ENCODE measurements around the gene MISP.

MISP gene

DNA sequence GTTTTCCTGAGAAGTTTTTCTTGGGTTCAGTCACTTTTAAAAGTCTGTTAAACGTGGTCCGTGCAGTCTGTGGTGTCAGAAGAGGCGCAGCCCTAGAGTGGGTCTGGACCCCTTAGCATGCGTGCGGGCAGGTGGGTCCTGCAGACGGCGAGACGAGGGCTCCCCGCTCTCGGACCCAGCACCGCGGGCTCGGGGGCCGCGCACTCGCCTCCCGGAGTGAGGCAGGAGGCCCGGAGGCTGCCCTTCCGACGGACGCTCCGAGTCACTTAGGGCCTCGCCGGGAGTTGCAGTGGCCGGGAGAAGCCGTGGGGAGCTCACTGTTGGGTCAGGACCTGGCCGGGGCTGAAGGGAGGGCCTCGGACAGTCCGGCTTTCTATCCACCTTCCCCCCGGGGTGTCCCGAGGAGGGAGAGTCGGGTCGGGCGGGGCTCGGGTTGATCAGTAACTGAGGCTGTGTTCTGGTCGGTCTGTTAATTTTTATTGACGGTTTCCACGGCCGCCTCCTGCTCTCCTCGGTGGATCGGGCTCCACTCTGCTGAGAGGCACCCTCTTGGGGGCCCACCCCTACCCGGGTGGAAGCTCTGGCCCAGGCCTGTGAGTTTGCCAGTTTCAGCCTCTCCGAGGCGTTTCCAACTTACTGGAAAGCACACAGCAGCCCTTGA is 47.6 kb downstream of the MISP start:
- DNase-seq, result no peak

DNA sequence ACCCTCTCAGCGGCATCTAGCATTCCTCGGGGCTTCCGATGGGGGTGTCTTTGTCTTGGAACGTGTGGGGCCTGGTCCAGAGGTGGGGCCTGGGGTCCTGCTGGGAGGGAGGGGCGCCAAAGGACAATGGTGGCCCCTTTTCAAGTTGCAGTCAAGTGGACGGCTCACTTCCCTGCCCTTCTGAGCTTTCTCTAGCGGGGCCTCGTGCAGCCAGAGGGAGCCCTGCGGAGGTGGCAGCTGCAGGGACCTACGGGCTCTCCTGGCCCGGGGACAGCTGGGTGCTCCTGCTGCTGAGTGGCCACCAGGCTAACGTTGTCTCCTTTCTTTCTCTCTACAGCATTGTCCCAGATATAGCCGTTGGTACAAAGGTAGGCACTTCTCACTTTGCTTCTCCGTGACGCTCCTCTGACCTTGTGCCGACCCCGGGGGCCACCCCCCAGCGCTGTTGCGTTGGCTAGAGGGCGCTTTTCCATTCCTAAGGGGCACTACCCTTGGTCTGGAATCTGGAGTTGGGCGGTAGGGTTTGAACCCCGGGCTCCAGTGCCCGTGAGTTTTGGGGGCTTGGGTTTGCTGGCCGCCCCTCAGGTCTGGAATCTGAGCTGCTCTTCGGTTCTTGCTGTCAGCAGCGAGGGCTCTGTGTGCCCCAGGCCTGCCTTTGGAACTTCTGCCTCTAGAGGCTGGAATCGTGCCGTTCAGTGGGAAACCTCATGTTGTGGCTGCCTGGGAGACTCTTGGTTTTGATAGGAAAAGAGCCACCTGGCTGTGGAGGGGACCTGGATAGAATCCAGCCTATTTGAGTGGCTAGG is 48.4 kb downstream of the MISP start:
- peak in 1 of 2 experiments; percentile 39 for DNase-seq

DNA sequence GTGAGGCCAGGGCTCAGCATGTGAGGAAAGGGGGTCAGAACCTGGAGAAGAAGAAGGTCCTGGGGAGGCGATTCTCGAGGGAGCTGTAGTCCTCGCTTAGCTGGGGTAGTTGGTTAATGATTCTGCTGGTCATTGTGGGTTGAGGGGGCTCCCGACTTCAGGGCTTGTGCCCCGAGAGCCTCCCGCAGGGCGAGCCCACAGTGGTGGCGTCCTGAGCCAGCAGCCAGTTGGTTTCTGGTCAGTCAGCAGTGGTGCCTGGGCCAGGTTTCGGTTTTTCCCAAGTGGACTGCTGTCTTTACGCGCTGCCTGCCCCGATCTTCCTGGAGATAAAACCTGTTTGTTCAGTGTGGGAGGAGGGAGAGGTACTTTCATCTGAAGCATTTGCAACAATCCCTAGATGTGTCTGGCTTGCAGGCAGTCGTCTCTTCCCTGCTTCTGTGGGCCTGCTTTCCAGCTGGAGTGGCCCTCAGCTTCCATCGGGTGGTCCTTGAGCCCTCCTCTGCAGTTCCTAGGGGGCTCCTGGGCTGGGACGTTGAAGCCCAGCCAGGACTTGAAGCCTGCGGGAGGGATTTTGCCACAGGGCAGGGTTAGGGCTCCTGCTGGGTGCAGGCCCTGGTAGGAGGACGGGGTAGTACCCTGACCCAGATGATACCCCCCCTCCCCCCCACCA is 49.6 kb downstream of the MISP start:
- peak in 1 of 2 experiments; percentile 50 for DNase-seq

DNA sequence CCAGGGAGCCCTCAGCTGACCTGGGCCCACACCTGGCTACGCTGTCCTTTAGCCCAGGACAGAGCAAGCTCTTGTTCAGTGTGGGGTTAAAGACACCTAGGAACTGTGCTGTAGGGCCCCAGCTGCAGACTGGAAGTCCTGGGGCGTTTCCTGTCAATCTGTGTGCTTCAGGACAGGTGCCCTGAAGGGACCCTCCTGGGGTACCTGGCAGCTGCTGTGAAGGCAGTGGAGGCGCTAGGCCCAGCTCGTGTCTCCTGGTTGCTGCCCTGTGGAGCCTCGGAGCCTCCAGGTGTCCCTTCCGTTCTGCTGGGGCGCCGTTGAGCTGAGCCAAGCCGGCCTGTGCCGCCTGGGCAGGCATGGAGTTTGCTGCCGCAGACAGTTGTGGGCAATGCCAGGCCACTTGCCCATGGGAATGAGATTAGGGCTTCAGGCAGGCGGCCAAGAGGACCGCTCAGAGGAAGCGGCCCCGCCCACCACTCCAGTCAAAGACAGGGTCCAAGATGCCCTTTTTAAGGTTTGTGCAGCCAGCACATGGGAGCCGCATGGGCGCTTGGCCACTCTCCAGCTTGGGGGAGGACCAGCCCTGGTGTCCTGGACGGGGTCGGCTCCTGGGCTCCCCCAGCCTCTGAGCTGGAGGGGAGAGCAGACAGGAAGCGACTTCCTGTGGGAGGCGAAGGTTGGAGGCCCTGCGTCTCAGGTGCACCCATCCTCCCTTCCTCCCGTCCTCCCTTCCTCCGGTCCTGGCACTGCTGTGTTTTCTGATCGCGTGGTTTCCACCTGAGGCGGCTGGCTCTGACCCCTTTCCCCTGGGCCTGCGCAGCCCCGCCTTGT is 50.3 kb downstream of the MISP start:
- DNase-seq, result no peak

DNA sequence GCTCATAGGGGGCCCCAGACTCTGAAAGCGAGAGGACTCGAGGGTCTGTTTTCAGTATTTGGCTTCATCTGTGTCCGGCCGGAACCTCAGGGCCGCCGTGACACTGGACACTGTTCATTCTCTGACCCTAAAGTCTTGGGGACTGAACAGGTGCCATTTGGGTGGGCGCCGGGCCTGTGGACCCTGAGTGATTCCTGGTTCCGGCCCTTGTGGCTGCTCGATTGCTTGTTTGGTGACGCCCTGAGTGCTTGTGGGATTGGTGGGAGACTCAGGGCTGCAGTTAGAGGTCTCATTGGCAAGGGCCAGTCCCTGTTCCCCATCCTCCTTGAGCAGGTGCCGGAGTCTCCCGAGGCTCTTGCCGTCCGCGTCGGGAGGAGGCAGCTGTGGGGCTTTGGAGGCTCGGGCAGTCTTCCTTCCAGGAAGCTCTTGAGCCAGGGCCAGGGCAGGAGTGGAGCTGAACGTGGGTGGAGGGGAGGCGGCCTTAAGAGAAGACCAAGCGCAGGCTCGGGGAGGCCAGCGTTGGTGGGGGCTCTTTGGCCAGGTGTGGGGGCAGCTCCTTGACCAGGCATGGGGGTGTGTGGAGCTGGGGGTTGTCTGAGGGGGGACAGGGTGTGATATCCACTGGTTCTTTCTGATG is 51.1 kb downstream of the MISP start:
- no peak for DNase-seq

DNA sequence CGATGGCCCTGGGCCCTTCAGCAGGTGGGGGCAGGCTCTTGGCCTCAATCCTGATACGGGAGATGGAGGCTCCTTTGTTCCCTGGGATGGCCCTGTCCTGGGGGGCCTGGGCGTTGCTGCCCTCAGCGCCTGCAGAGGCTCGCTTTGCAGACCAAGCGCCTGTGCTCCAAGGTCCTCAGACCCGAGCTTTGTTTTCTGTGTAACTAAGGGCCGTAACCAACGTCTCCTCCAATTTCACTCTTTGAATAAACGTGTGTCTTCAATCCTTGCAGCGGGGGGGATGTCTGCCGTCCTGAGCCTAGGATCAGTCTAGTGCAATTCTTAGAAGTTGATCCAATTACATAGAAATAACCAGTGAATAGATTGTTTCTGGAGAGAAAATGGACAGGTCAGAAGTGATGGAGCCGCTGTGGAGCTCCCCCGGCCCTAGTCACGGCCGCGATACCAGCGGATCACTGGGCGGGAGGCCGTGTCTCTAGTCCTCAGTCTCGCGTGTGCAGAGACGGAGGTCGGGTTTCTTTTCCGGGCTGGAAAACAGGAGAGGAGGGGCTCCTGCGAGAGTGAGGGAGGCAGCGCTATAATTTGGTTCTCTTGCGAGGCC is 51.7 kb downstream of the MISP start:
- peak; percentile 49 to 59 for DNase-seq

DNA sequence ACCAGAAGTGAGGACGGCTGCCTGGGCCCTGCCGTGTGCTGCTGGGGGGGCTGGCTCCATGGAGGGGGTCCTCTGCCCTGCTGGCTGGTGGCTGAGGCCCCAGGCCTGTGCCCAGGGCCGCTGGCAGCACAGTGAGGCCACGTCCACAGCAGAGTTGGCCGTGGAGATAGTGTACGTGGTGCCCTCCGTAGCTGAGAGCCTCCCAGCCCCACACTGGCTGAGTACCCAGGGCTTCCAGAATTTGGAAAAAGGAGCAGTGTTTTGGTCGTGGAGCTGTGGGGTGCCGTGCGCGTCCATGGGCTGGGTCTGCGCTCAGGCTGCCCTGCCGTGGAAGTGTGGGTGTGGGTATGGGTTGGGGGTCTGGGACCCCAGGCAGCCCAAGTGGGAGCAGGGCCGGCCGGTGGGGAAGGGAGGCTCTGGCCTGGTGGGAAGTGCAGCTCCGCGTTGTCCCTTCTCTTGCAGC is 52.2 kb downstream of the MISP start:
- no peak for DNase-seq

DNA sequence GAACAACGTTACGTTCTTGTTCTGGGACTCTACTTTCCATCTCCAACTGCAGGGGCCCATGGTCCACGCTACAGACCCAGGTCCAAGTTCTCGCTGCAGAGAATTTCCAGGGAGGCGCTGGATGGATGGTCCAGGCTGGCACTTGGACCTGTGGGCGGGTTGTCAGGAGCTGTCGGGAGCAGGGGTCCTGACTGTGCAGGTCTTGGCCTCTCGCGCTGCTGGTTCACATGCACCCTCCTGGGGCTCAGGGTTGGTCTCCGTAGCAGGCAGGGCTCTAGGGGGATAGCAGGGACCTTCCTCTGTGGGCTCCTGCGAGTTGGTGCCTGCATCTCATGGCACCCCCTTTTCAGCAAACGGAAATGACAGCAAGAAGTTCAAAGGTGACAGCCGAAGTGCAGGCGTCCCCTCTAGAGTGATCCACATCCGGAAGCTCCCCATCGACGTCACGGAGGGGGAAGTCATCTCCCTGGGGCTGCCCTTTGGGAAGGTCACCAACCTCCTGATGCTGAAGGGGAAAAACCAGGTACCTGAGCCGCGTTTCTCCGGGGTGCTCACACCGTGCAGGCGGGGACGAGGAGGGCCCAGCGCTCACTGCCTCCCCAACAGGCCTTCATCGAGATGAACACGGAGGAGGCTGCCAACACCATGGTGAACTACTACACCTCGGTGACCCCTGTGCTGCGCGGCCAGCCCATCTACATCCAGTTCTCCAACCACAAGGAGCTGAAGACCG is 52.9 kb downstream of the MISP start:
- no peak for DNase-seq

DNA sequence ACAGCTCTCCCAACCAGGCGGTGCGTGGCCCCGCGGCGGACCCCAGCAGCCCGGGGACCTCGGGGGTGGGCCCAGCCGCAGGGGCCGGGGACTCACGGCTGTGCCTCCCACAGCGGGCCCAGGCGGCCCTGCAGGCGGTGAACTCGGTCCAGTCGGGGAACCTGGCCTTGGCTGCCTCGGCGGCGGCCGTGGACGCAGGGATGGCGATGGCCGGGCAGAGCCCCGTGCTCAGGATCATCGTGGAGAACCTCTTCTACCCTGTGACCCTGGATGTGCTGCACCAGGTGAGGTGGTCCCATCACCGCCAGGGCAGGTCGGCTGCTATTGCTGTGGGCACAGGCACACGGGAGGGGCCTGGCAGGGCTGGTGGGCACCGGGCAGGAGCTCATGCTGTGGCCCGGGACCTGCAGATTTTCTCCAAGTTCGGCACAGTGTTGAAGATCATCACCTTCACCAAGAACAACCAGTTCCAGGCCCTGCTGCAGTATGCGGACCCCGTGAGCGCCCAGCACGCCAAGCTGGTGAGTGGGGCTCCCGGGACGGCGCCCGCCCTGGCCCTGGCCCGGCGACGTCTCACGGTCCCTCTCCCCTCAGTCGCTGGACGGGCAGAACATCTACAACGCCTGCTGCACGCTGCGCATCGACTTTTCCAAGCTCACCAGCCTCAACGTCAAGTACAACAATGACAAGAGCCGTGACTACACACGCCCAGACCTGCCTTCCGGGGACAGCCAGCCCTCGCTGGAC is 53.7 kb downstream of the MISP start:
- DNase-seq, result no peak

DNA sequence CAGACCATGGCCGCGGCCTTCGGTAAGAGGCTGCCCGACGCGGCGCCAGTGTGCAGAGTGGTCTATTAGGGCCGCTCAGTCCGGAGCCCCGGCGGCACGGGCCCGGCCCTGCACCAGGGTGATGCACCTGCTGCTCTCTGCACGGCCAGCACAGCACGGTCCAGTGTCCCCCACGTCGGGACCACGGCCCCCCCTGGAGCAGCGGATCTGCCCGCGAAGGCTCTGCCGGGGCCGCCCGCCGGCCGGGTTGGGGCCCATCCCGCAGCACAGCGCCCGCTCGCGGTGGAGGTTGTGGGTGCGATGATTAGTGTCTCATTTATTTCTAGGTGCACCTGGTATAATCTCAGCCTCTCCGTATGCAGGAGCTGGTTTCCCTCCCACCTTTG is 54.2 kb downstream of the MISP start:
- no peak for DNase-seq

DNA sequence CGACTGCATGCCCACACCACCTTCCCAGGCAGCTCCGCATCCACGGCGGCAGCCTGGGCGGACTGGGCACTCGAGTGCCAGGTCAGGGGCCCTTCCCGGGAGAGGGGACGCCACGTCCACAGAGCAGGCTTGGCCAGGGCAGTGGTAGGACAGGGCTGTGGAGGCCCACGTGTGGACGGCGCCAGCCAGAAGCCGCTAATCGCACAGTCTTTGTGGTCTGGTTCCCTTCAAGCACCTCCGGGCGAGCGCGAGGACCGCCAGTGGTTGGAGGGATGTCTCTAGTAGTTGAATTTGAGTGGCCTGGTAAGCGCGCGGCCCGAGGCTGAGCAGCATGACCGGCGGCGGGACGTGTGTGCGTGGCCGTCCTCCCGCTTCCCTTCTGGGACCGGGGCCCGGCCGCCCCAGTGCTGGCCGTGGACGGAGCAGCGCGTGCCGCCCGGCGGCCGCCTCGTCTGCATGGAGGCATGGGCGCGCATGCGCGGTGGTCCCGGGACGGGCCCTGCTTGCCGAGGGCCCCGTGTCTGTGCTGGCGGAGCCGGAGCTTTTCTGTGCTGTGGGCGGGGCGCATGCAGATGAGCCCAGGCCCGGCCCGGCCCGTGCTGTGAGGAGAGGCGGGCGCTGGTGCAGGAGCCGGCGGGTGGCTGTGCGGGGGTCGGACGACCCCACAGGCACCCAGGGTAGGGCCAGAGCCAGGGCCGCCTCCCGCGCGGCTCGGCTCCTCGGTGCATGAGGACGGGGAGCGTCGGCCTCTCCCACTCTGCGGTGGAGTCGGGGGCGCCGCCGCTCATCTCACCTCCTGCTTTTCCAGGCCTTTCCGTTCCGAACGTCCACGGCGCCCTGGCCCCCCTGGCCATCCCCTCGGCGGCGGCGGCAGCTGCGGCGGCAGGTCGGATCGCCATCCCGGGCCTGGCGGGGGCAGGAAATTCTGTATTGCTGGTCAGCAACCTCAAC is 55.0 kb downstream of the MISP start:
- no peak for DNase-seq

DNA sequence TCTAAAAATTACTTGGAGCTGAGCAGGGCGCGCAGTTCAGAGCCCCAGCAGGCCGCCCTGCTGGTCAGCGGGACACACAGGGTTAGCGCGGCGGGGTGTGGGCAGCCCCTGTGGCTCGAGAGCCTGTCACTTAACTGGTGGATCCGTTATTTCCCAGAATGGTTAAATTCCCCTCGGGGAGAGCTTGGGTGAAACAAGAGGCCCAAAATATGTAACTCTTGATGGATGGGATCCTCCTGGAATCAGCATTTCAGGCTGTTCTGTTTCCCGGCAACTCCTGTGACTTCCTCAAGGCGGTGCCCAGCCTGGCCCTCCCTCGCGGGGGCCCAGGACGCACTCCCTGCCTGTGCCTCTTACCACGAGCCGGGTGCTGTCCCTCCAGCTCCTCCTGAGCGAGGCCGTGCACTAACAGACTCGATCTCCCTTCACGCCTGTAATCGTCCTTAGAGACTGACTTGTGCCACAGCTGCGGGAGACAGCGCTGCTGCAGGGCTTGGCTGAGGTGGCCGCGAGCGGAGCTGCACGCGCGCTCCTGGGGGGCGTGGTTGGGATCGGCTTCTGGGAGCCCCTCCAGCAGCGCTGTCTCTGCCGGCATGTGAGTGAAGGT is 56.0 kb downstream of the MISP start:
- DNase-seq, result no peak

DNA sequence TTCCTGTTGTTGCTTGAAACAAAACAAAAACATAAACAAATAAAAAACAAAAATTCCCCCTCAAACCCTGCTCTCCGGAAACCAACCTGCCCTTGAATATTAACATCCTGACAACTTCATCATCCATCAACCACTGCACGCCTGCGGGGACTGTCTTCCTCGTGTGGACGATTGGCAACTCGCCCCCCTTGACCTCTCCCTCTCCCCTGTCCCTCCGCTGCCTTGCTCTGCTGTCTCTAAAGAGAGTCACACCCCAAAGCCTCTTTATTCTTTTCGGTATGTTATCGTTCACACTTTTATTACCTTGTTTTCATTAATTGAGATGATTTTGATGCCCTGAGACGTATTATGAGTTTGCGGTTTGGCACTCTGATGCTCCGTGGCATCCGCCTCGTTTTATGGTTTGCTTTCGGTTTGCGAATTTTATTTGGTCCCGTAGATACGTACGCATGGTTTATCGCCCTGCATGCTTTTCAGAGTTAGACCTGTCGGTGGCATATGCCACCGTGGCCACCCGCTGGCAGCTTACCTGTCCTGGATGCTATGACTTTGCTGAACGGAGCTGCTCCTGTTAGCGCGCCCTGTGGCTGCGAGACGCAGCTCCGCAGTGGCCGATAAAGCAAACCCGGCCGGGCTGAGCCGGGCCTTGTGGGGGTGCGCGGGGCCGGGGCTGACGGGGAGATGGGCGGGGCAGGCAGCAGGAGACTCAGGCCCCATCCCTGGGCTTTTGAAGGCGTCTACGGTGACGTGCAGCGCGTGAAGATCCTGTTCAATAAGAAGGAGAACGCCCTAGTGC is 56.9 kb downstream of the MISP start:
- no peak for DNase-seq

DNA sequence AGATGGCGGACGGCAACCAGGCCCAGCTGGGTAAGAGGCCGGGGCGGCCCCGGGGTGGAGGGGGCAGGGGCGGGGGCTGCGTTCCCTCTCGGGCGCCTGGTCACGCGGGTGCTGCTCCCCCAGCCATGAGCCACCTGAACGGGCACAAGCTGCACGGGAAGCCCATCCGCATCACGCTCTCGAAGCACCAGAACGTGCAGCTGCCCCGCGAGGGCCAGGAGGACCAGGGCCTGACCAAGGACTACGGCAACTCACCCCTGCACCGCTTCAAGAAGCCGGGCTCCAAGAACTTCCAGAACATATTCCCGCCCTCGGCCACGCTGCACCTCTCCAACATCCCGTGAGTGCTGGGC is 57.5 kb downstream of the MISP start:
- DNase-seq, result no peak

DNA sequence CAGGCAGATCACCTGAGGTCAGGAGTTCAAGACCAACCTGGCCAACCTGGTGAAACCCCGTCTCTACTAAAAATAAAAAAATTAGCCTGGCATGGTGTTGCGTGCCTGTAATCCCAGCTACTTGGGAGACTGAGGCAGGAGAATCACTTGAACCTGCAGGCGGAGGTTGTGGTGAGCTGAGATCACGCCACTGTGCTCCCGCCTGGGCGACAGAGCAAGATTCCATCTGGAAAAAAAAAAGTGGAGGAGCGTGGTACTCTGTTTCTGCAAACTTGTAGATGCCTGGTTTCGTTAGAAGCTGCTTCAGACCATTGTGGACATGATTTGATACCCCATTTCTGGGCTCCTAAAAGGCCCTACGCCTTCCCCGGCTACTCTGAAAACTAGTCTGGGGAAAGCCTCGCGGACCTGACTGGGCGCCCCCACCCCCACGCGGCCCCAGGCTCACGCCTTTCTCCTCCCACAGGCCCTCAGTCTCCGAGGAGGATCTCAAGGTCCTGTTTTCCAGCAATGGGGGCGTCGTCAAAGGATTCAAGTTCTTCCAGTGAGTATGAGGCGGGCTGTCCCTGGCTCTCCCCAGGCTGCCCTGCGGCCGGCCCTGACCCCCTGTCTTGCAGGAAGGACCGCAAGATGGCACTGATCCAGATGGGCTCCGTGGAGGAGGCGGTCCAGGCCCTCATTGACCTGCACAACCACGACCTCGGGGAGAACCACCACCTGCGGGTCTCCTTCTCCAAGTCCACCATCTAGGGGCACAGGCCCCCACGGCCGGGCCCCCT is 59.4 kb downstream of the MISP start:
- no peak for DNase-seq

DNA sequence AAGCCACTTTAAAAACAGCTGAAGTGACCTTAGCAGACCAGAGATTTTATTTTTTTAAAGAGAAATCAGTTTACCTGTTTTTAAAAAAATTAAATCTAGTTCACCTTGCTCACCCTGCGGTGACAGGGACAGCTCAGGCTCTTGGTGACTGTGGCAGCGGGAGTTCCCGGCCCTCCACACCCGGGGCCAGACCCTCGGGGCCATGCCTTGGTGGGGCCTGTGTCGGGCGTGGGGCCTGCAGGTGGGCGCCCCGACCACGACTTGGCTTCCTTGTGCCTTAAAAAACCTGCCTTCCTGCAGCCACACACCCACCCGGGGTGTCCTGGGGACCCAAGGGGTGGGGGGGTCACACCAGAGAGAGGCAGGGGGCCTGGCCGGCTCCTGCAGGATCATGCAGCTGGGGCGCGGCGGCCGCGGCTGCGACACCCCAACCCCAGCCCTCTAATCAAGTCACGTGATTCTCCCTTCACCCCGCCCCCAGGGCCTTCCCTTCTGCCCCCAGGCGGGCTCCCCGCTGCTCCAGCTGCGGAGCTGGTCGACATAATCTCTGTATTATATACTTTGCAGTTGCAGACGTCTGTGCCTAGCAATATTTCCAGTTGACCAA is 60.1 kb downstream of the MISP start:
- no peak for DNase-seq

DNA sequence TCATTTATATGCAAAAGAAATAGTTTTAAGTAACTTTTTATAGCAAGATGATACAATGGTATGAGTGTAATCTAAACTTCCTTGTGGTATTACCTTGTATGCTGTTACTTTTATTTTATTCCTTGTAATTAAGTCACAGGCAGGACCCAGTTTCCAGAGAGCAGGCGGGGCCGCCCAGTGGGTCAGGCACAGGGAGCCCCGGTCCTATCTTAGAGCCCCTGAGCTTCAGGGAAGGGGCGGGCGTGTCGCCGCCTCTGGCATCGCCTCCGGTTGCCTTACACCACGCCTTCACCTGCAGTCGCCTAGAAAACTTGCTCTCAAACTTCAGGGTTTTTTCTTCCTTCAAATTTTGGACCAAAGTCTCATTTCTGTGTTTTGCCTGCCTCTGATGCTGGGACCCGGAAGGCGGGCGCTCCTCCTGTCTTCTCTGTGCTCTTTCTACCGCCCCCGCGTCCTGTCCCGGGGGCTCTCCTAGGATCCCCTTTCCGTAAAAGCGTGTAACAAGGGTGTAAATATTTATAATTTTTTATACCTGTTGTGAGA is 60.7 kb downstream of the MISP start:
- no peak for DNase-seq
